WTC11 (cell line): Measurements from ENCODE around the gene PER1. TPM values are rescaled to one million over a fixed set of nuclear protein-coding genes. Genes with fewer than 3 reads are reported as not detected.

Experiments used
- ATAC-seq: fragments of 200-7000 bp; cut with Tn5 transposase; 2 replicates; pipeline ENCODE4 v1.10.0; 2021; ENCODE audit warnings: mild to moderate bottlenecking, moderate library complexity
- CTCF ChIA-PET: fragments of 300-600 bp; sonication (Branson Sonifier 250); formaldehyde crosslinking; loops from one replicate; lab custom pipeline; 2021; ENCODE audit warnings: antibody characterized with exemption; lab: Charles Lee
- POLR2A ChIA-PET: fragments of 350-600 bp; sonication (Branson Sonifier 250); formaldehyde crosslinking; loops from one replicate; lab custom pipeline; 2021; ENCODE audit warnings: antibody characterized with exemption; lab: Charles Lee
- DNase-seq: peaks from one replicate; pipeline ENCODE4 v3.0.0; 2021; ENCODE audit warnings: low spot score
- H3K27ac Mint-ChIP-seq: 2 replicates; pipeline ENCODE4 v1.8.0; 2021; ENCODE audit warnings: mixed read lengths
- H3K27me3 Mint-ChIP-seq: 2 replicates; pipeline ENCODE4 v1.8.0; 2021; ENCODE audit warnings: low read depth, mild to moderate bottlenecking, moderate library complexity, mixed read lengths
- H3K36me3 Mint-ChIP-seq: 2 replicates; pipeline ENCODE4 v1.8.0; 2021; ENCODE audit warnings: mixed read lengths
- H3K4me1 Mint-ChIP-seq: 2 replicates; pipeline ENCODE4 v1.8.0; 2022; ENCODE audit warnings: mixed read lengths
- H3K4me3 Mint-ChIP-seq: 2 replicates; pipeline ENCODE4 v1.8.0; 2021; ENCODE audit warnings: mild to moderate bottlenecking, moderate library complexity, mixed read lengths
- H3K9me3 Mint-ChIP-seq: 2 replicates; pipeline ENCODE4 v1.8.0; 2021; ENCODE audit warnings: mixed read lengths
- ATF2 ChIP-seq: sonication (generic); formaldehyde crosslinking; IDR thresholded peaks from 2 replicates; pipeline ENCODE4 v1.8.1; 2022; ENCODE audit warnings: low read depth, missing genetic modification reagents, borderline replicate concordance
- E2F4 ChIP-seq: sonication (generic); formaldehyde crosslinking; IDR thresholded peaks from 2 replicates; pipeline ENCODE4 v1.8.1; 2022; ENCODE audit warnings: low read depth, mild to moderate bottlenecking, moderate library complexity, missing genetic modification reagents, borderline replicate concordance
- ERG ChIP-seq: fragments of 250-450 bp; sonication (Bioruptor Pico); IDR thresholded peaks from 2 replicates; pipeline ENCODE4 v1.8.0; 2021; ENCODE audit warnings: mild to moderate bottlenecking
- FOXP1 ChIP-seq: sonication (generic); formaldehyde crosslinking; IDR thresholded peaks from 2 replicates; pipeline ENCODE4 v1.8.0; 2022; ENCODE audit warnings: missing genetic modification reagents, mild to moderate bottlenecking, moderate library complexity, borderline replicate concordance
- FOXP4 ChIP-seq: sonication (generic); formaldehyde crosslinking; IDR thresholded peaks from 2 replicates; pipeline ENCODE4 v1.8.0; 2022; ENCODE audit warnings: mild to moderate bottlenecking, missing genetic modification reagents
- GABPB1 ChIP-seq: sonication (generic); formaldehyde crosslinking; IDR thresholded peaks from 2 replicates; pipeline ENCODE4 v1.8.1; 2023; ENCODE audit warnings: mild to moderate bottlenecking, missing genetic modification reagents
- IRF1 ChIP-seq: sonication (generic); formaldehyde crosslinking; IDR thresholded peaks from 2 replicates; pipeline ENCODE4 v1.8.0; 2023; ENCODE audit warnings: missing genetic modification reagents
- KAT7 ChIP-seq: sonication (generic); formaldehyde crosslinking; IDR thresholded peaks from 2 replicates; pipeline ENCODE4 v1.8.1; 2023; ENCODE audit warnings: missing genetic modification reagents, mild to moderate bottlenecking, borderline replicate concordance
- MXD4 ChIP-seq: fragments of 250-450 bp; sonication (Bioruptor Pico); IDR thresholded peaks from 2 replicates; pipeline ENCODE4 v1.8.0; 2021; ENCODE audit warnings: mild to moderate bottlenecking, moderate library complexity, borderline replicate concordance
- NR1H2 ChIP-seq: sonication (generic); formaldehyde crosslinking; IDR thresholded peaks from 2 replicates; pipeline ENCODE4 v1.9.0; 2021; ENCODE audit warnings: mild to moderate bottlenecking, moderate library complexity, missing genetic modification reagents
- NR3C1 ChIP-seq: sonication (generic); formaldehyde crosslinking; conservative IDR thresholded peaks from 2 replicates; pipeline ENCODE4 v1.8.1; 2023; ENCODE audit warnings: low read depth, mild to moderate bottlenecking, missing genetic modification reagents
- PRRX2 ChIP-seq: fragments of 250-450 bp; sonication (Bioruptor Pico); IDR thresholded peaks from 2 replicates; pipeline ENCODE4 v1.8.0; 2021; ENCODE audit warnings: mild to moderate bottlenecking
- TEAD1 ChIP-seq: sonication (generic); formaldehyde crosslinking; IDR thresholded peaks from 2 replicates; pipeline ENCODE4 v1.8.0; 2022; ENCODE audit warnings: mild to moderate bottlenecking, missing genetic modification reagents
- TEAD4 ChIP-seq: sonication (generic); formaldehyde crosslinking; IDR thresholded peaks from 2 replicates; pipeline ENCODE4 v1.8.0; 2022; ENCODE audit warnings: mild to moderate bottlenecking, missing genetic modification reagents
- ZNF121 ChIP-seq: sonication (generic); formaldehyde crosslinking; IDR thresholded peaks from 2 replicates; pipeline ENCODE4 v1.8.0; 2023; ENCODE audit warnings: missing genetic modification reagents
- ZNF219 ChIP-seq: sonication (generic); formaldehyde crosslinking; IDR thresholded peaks from 2 replicates; pipeline ENCODE4 v1.8.0; 2023; ENCODE audit warnings: missing genetic modification reagents, mild to moderate bottlenecking, borderline replicate concordance
- ZNF425 ChIP-seq: fragments of 250-450 bp; sonication (Bioruptor Pico); conservative IDR thresholded peaks from 2 replicates; pipeline ENCODE4 v1.9.0; 2021; ENCODE audit warnings: mild to moderate bottlenecking
- ZSCAN18 ChIP-seq: fragments of 250-450 bp; sonication (Bioruptor Pico); IDR thresholded peaks from 2 replicates; pipeline ENCODE4 v2.1.2; 2022; ENCODE audit warnings: mild to moderate bottlenecking, moderate library complexity
- total RNA-seq: library from RNA; stranded (reverse); gene quantifications from 3 replicates; pipeline ENCODE4 v1.2.3, GENCODE V29; 2021

PER1 gene
- total RNA-seq, 1 experiment from 2014 or later = 46.9 TPM

- TF ChIP-seq ERG (CRISPR knock-in tag) (no peak), TEAD4 (CRISPR knock-in tag) (no peak), ATF2 (no peak), NR1H2 (no peak), ZSCAN18 (CRISPR knock-in tag) (no peak), KAT7 (CRISPR knock-in tag) (no peak)
These were observed 2.6 kb downstream of the PER1 start (continued) for GRCh38 chr17:8149419-8150193.

GRCh38 chr17:8148560-8148959, 3.6 kb downstream of the PER1 start:
- CTCF ChIA-PET = no interaction called here

GRCh38 chr17:8147805-8148404, 4.3 kb downstream of the PER1 start:
- Mint-ChIP-seq H3K27ac (no peak overlapping the region), H3K9me3 (no peaks in the 10 kb centered on the region), H3K4me1 (peaks cover 6% of the 10 kb centered on the region), H3K4me3 (no peak overlapping the region), H3K36me3 (peaks cover 36% of the 10 kb centered on the region), H3K27me3 (no peaks in the 10 kb centered on the region)
- POLR2A ChIA-PET = no interaction called here
- ATAC-seq (no peak), DNase-seq (no peak)
- CTCF ChIA-PET = no interaction called here
- TF ChIP-seq ERG (CRISPR knock-in tag) (no peak), PRRX2 (CRISPR knock-in tag) (no peak), FOXP4 (CRISPR knock-in tag) (no peak), ZNF219 (no peak), E2F4 (CRISPR knock-in tag) (no peak), ZNF121 (CRISPR knock-in tag) (no peak), MXD4 (no peak), IRF1 (no peak), GABPB1 (CRISPR knock-in tag) (no peak), NR3C1 (CRISPR knock-in tag) (no peak)

More at GRCh38 chr17:8148560-8148959, 3.6 kb downstream of the PER1 start:
- TF ChIP-seq ZNF425 (CRISPR knock-in tag) = no peak
- TF ChIP-seq TEAD1 (CRISPR knock-in tag) = no peak
- no peak for TF ChIP-seq FOXP1 (CRISPR knock-in tag)
- no peaks in the 10 kb centered on the region for H3K27me3 Mint-ChIP-seq
- DNase-seq (no peak), ATAC-seq (no peak)
- no peak overlapping the region for H3K27ac Mint-ChIP-seq
- no peaks in the 10 kb centered on the region for H3K9me3 Mint-ChIP-seq
- H3K36me3 Mint-ChIP-seq = peaks cover 36% of the 10 kb centered on the region
- POLR2A ChIA-PET = no interaction called here
- peaks cover 13% of the 10 kb centered on the region for H3K4me1 Mint-ChIP-seq
- H3K4me3 Mint-ChIP-seq = no peak overlapping the region
